SK-N-SH (cell line): ENCODE measurements around the gene BLVRA. TPM values are rescaled to one million over a fixed set of nuclear protein-coding genes. Genes with fewer than 3 reads are reported as not detected.

Source experiments
- CTCF ChIA-PET: fragments of 300-600, 350-600 bp; formaldehyde crosslinking; extraction: SDS; loops from one replicate; lab custom pipeline; 2021; lab: Yijun Ruan, JAX
- POLR2A ChIA-PET: fragments of 350-600 bp; sonication (Branson Sonifier 250); formaldehyde crosslinking; extraction: SDS; loops from one replicate; lab custom pipeline; 2020; ENCODE audit warnings: antibody characterized with exemption, inconsistent platforms; lab: Yijun Ruan, JAX
- DNase-seq: peaks from one replicate; pipeline ENCODE4 v3.0.0; 2012
- H2AFZ ChIP-seq: fragments of 200-600 bp; sonication (generic); 2 replicates; pipeline ENCODE4 v1.8.1; 2016; ENCODE audit warnings: antibody characterized with exemption, mild to moderate bottlenecking, low read depth
- H3F3A ChIP-seq: fragments of 200-600 bp; sonication (generic); replicated peaks from 2 replicates; pipeline ENCODE3; 2016; ENCODE audit warnings: antibody characterized with exemption, mild to moderate bottlenecking; ENCODE audit not compliant: insufficient read depth
- H3K27ac ChIP-seq, 2 experiments: fragments of 200-500 bp in 1 of 2; fragments of 200-600 bp in 1 of 2; sonication (Bioruptor generic) in 1 of 2; sonication (generic), shearing (Covaris generic) in 1 of 2; 2 replicates each; pipeline versions ENCODE4 v1.5.1 to v1.6.1; 2014 to 2016; ENCODE audit warnings: low read depth in 2 of 2, inconsistent platforms in 1 of 2, low read length in 1 of 2, mild to moderate bottlenecking in 1 of 2, mixed read lengths in 1 of 2
- H3K27me3 ChIP-seq: fragments of 200-600 bp; sonication (generic), shearing (Covaris generic); 2 replicates; pipeline ENCODE4 v1.6.1; 2016; ENCODE audit warnings: mixed run types; ENCODE audit not compliant: insufficient read depth
- H3K36me3 ChIP-seq, 2 experiments: fragments of 200-500 bp in 1 of 2; fragments of 200-600 bp in 1 of 2; sonication (Bioruptor generic) in 1 of 2; sonication (generic) in 1 of 2; replicated peaks in 1 of 2; 2 replicates each; pipeline versions ENCODE3 to v1.5.1; 2014 to 2016; ENCODE audit warnings: low read length in 1 of 2, mild to moderate bottlenecking in 1 of 2; ENCODE audit not compliant: insufficient read depth in 2 of 2, control insufficient read depth in 1 of 2
- H3K4me1 ChIP-seq, 2 experiments: fragments of 200-500 bp in 1 of 2; fragments of 200-600 bp in 1 of 2; sonication (Bioruptor generic) in 1 of 2; sonication (generic), shearing (Covaris generic) in 1 of 2; 2 replicates each; pipeline versions ENCODE4 v1.5.1 to v1.6.1; 2014 to 2016; ENCODE audit warnings: low read depth in 1 of 2, low read length in 1 of 2, mixed run types in 1 of 2; ENCODE audit not compliant: insufficient read depth in 2 of 2, control insufficient read depth in 1 of 2
- H3K4me2 ChIP-seq: fragments of 200-600 bp; sonication (generic), shearing (Covaris generic); 2 replicates; pipeline ENCODE4 v1.6.1; 2017; ENCODE audit warnings: mixed run types
- H3K4me3 ChIP-seq, 2 experiments: fragments of 200-500 bp in 1 of 2; fragments of 200-600 bp in 1 of 2; sonication (Bioruptor generic) in 1 of 2; sonication (generic), shearing (Covaris generic) in 1 of 2; 2 replicates each; pipeline versions ENCODE4 v1.5.1 to v1.8.1; 2014 to 2016; ENCODE audit warnings: low read depth in 2 of 2, inconsistent platforms in 1 of 2, low read length in 1 of 2, mild to moderate bottlenecking in 1 of 2, mixed read lengths in 1 of 2, moderate library complexity in 1 of 2
- H3K79me2 ChIP-seq: fragments of 200-600 bp; sonication (generic); 2 replicates; pipeline ENCODE4 v1.8.1; 2017; ENCODE audit warnings: mild to moderate bottlenecking; ENCODE audit not compliant: insufficient read depth
- H3K9ac ChIP-seq: fragments of 200-600 bp; sonication (generic); 2 replicates; pipeline ENCODE4 v1.6.1; 2017; ENCODE audit warnings: mixed run types
- H3K9me2 ChIP-seq: fragments of 200-600 bp; sonication (generic); 2 replicates; pipeline ENCODE4 v1.6.1; 2017; ENCODE audit warnings: mixed run types
- H3K9me3 ChIP-seq: fragments of 200-600 bp; sonication (generic); 2 replicates; pipeline ENCODE4 v1.6.1; 2017; ENCODE audit warnings: mixed run types, mild to moderate bottlenecking, moderate library complexity
- H4K20me1 ChIP-seq: fragments of 200-600 bp; sonication (generic); 2 replicates; pipeline ENCODE4 v1.6.1; 2017; ENCODE audit warnings: mild to moderate bottlenecking, mixed run types; ENCODE audit not compliant: insufficient read depth
- CHD2 ChIP-seq: fragments of 150-350 bp; IDR thresholded peaks from 2 replicates; pipeline ENCODE4 v1.6.1; 2018; ENCODE audit warnings: low read length; ENCODE audit not compliant: partially characterized antibody
- EP300 ChIP-seq, 2 experiments: IDR thresholded peaks; 2 replicates each; pipeline versions ENCODE4 v1.4.0 to v1.6.1; 2012; ENCODE audit warnings: borderline replicate concordance in 1 of 2, low read depth in 1 of 2, low read length in 1 of 2
- EZH2phosphoT487 ChIP-seq: fragments of 200-600 bp; sonication (generic); IDR thresholded peaks from 2 replicates; pipeline ENCODE4 v1.6.1; 2017; ENCODE audit warnings: low read depth, mixed run types, mild to moderate bottlenecking, antibody characterized with exemption, moderate library complexity, borderline replicate concordance
- FOSL2 ChIP-seq: IDR thresholded peaks from 2 replicates; pipeline ENCODE4 v1.4.0; 2012; ENCODE audit warnings: low read depth, mild to moderate bottlenecking, moderate library complexity, borderline replicate concordance
- GATA2 ChIP-seq: sonication (generic); formaldehyde crosslinking; IDR thresholded peaks from 2 replicates; pipeline ENCODE4 v1.5.0; 2020; ENCODE audit warnings: mild to moderate bottlenecking, missing genetic modification reagents
- JUND ChIP-seq: IDR thresholded peaks from 2 replicates; pipeline ENCODE4 v1.4.0; 2012
- NRF1 ChIP-seq: IDR thresholded peaks from 2 replicates; pipeline ENCODE4 v1.6.1; 2012; ENCODE audit warnings: low read depth, mild to moderate bottlenecking, low read length
- RAD21 ChIP-seq: IDR thresholded peaks from 2 replicates; pipeline ENCODE4 v1.6.1; 2012; ENCODE audit warnings: mild to moderate bottlenecking, low read length
- RFX5 ChIP-seq: IDR thresholded peaks from 2 replicates; pipeline ENCODE4 v1.6.1; 2012; ENCODE audit warnings: mild to moderate bottlenecking, improper control_type of control experiment, low read length
- SIN3A ChIP-seq: IDR thresholded peaks from 2 replicates; pipeline ENCODE4 v1.6.1; 2012; ENCODE audit warnings: low read depth, mild to moderate bottlenecking, low read length, moderate library complexity, borderline replicate concordance
- SMC3 ChIP-seq: IDR thresholded peaks from 2 replicates; pipeline ENCODE4 v1.6.1; 2012; ENCODE audit warnings: low read depth, low read length, improper control_type of control experiment
- YY1 ChIP-seq: IDR thresholded peaks from 2 replicates; pipeline ENCODE4 v1.4.0; 2012; ENCODE audit warnings: low read depth, mild to moderate bottlenecking
- polyA plus RNA-seq, 3 experiments: library from polyadenylated mRNA; depleted of rRNA; stranded (reverse); fragments of >200 nt; gene quantifications; 2 replicates each; pipeline ENCODE4 v1.2.3, GENCODE V29; 2012
- TF ChIP-seq, protein P1 (sequence below): IDR thresholded peaks from 2 replicates; pipeline ENCODE4 v1.4.0; 2012; ENCODE audit warnings: low read depth, borderline replicate concordance
- TF ChIP-seq, protein P2 (sequence below): IDR thresholded peaks from 2 replicates; pipeline ENCODE4 v1.4.0; 2012; ENCODE audit warnings: low read depth
- TF ChIP-seq, protein P3 (sequence below): fragments of 150-350 bp; IDR thresholded peaks from 2 replicates; pipeline ENCODE4 v1.6.1; 2016; ENCODE audit warnings: mild to moderate bottlenecking, low read depth, low read length

Gene BLVRA
- polyA plus RNA-seq, 1 of the 3 experiments (the other 2 are of a cell fraction), result 123 TPM

DNA sequence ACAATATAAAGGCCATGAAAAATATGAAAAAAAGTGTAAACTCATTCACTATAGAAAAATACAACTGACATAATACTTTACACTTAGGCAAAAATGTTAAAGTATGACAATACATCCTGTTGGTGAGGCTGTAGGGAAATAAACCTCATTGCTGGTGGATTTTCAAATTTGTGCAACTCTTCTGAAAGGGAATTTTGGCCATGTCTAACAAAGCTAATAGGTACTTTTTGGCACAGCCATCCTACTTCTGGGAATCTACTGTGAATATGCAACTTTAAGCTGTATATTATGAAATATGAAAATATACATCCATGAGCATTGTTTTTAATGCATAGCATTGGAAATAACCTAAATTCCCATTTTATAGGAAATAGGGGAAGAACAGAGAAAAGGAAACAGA is 15.8 kb upstream of the BLVRA start:
- Histone ChIP-seq H3K79me2 (no peaks in the 10 kb centered on the region), H3F3A (no peaks in the 10 kb centered on the region), H2AFZ (no peak overlapping the region), H3K27ac (no peak overlapping the region), H3K4me3 (no peak overlapping the region), H3K9me3 (peaks cover 4% of the 10 kb centered on the region; the same call in 1 of the 2 replicates), H3K9me2 (no peaks in the 10 kb centered on the region), H3K36me3 (no peaks in the 10 kb centered on the region), H3K4me1 (no peaks in the 10 kb centered on the region), H4K20me1 (no peaks in the 10 kb centered on the region), H3K27me3 (peaks cover 11% of the 10 kb centered on the region; the same call in 1 of the 2 replicates), H3K4me2 (no peak overlapping the region), H3K9ac (no peak overlapping the region)
- ChIA-PET CTCF (interaction anchor here (0.7 to 1.1 kb wide), 3 partner anchors 160 to 428 kb away, joined by 3 to 5 read pairs (median 3); no protein-coding TSS in a partner anchor), POLR2A (interaction anchor here (0.8 kb wide), 1 partner anchor 14 kb away, joined by 3 read pairs; the partner anchor contains the start of gene COA1)
- TF ChIP-seq RAD21 (no peak), RFX5 (no peak), YY1 (no peak), SIN3A (no peak), FOSL2 (no peak), CHD2 (no peak), NRF1 (no peak), SMC3 (no peak), EZH2phosphoT487 (no peak), EP300 (IDR thresholded peaks at IDR 0.05; ENCODE audit: borderline replicate concordance in 1 of 2, low read depth in 1 of 2, low read length in 1 of 2) (no peak), GATA2 (CRISPR knock-in tag) (no peak), JUND (no peak)
- TF ChIP-seq, protein P1, sequence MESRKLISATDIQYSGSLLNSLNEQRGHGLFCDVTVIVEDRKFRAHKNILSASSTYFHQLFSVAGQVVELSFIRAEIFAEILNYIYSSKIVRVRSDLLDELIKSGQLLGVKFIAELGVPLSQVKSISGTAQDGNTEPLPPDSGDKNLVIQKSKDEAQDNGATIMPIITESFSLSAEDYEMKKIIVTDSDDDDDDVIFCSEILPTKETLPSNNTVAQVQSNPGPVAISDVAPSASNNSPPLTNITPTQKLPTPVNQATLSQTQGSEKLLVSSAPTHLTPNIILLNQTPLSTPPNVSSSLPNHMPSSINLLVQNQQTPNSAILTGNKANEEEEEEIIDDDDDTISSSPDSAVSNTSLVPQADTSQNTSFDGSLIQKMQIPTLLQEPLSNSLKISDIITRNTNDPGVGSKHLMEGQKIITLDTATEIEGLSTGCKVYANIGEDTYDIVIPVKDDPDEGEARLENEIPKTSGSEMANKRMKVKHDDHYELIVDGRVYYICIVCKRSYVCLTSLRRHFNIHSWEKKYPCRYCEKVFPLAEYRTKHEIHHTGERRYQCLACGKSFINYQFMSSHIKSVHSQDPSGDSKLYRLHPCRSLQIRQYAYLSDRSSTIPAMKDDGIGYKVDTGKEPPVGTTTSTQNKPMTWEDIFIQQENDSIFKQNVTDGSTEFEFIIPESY, result no peak
- TF ChIP-seq, protein P2, sequence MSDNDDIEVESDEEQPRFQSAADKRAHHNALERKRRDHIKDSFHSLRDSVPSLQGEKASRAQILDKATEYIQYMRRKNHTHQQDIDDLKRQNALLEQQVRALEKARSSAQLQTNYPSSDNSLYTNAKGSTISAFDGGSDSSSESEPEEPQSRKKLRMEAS, result no peak
- TF ChIP-seq, protein P3, sequence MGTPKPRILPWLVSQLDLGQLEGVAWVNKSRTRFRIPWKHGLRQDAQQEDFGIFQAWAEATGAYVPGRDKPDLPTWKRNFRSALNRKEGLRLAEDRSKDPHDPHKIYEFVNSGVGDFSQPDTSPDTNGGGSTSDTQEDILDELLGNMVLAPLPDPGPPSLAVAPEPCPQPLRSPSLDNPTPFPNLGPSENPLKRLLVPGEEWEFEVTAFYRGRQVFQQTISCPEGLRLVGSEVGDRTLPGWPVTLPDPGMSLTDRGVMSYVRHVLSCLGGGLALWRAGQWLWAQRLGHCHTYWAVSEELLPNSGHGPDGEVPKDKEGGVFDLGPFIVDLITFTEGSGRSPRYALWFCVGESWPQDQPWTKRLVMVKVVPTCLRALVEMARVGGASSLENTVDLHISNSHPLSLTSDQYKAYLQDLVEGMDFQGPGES, result no peak
- DNase-seq, result no peak
